MG63 (cell line): ENCODE measurements around the gene PGM2. TPM values are rescaled to one million over a fixed set of nuclear protein-coding genes. Genes with fewer than 3 reads are reported as not detected.
"Not testable (repeated sequence)": the region's sequence is repeated elsewhere in the genome, so short reads cannot be mapped to it uniquely, and the experiment has no call there.

ENCODE experiments used
- DNase-seq: peaks from one replicate; pipeline ENCODE4 v3.0.0-alpha.2; 2020
- H3K27me3 ChIP-seq: fragments of 250-450 bp; sonication (Bioruptor Pico); 2 replicates; pipeline ENCODE4 v1.5.1; 2020; ENCODE audit warnings: mild to moderate bottlenecking, moderate library complexity
- H3K36me3 ChIP-seq: fragments of 250-450 bp; sonication (Bioruptor Pico); 2 replicates; pipeline ENCODE4 v1.5.1; 2020; ENCODE audit warnings: mild to moderate bottlenecking, moderate library complexity
- H3K4me3 ChIP-seq: fragments of 250-450 bp; sonication (Bioruptor Pico); 2 replicates; pipeline ENCODE4 v1.5.1; 2020; ENCODE audit warnings: mild to moderate bottlenecking, moderate library complexity
- H3K9me3 ChIP-seq: fragments of 250-450 bp; sonication (Bioruptor Pico); 2 replicates; pipeline ENCODE4 v1.5.1; 2020; ENCODE audit warnings: mild to moderate bottlenecking, moderate library complexity
- total RNA-seq: library from RNA; depleted of rRNA; stranded (reverse); fragments of >200 nt; shearing (Covaris generic); gene quantifications from 2 replicates; pipeline ENCODE4 v1.2.3, GENCODE V29; 2014; ENCODE audit warnings: low replicate concordance; rRNA removed

The PGM2 gene
- total RNA-seq: 20.1 and 26.8 TPM in 2 replicates

DNA sequence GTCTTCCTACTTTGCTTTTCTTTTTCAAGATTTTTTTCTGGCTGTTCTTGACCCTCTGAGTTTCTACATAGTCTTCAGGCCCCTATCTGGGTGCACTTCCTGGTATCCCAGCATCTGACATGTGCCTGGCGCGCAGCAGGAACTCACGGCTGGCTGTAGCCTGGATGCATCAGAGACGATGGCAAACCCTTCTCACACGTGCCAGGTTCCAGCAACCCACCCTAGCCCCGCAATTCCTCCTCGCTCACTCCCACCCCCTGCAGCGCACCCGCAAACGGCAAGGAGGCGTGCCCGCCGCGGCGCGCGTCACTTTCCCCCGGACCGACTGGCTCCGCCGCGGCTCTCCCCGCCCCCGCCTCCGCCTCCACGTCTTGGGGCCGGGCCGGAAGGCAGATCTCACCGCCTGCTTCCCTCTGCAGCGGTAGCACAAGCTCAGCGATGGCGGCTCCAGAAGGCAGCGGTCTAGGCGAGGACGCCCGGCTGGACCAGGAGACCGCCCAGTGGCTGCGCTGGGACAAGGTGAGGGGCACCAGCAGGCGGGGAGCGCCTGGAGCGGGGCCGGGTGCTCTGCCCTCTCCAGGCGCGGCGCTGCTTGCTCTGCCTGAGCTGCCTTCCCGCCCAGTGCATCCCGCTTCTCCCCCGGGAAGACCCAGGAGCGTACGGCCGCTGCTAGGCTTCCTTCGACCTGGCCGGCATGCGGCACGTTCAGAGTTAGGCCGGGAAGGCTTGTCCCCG lies at the start of gene PGM2:
PGM2 (plus strand) TSS at position 392 of the 735 bp plus-strand sequence; CDS start at position 439, 47 bp downstream.
- peak; percentile 86 for DNase-seq
- no peaks in the 10 kb centered on the region for H3K9me3 ChIP-seq
- peak within 1 kb of the TSS; percentile 84 for H3K4me3 ChIP-seq
- no peaks in the 10 kb centered on the region for H3K27me3 ChIP-seq
- H3K36me3 ChIP-seq: peaks cover 6% of the 10 kb centered on the region; the same call in 1 of the 2 replicates

DNA sequence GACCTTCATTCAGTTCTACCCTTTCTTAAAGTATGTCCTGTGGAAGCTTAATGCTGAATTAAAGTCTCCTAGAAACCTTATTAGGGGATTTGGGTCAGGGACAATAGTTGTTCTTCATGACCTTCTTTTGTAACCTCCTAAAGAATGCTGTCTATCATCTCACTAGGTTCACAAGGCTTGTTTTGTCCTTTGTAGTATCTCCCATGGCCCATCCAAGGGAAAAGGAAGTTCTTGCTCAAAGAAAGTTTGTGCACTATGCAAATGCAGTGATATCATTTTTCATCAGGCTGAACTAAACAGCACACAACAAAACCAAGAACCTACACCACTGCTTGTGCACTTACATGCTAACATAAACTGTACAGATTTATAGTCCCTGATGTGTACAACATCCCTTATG lies 46.6 kb upstream of the PGM2 start:
- Histone ChIP-seq H3K27me3 (no peaks in the 10 kb centered on the region), H3K4me3 (no peak overlapping the region), H3K36me3 (no peaks in the 10 kb centered on the region), H3K9me3 (no peaks in the 10 kb centered on the region)
- no peak for DNase-seq

DNA sequence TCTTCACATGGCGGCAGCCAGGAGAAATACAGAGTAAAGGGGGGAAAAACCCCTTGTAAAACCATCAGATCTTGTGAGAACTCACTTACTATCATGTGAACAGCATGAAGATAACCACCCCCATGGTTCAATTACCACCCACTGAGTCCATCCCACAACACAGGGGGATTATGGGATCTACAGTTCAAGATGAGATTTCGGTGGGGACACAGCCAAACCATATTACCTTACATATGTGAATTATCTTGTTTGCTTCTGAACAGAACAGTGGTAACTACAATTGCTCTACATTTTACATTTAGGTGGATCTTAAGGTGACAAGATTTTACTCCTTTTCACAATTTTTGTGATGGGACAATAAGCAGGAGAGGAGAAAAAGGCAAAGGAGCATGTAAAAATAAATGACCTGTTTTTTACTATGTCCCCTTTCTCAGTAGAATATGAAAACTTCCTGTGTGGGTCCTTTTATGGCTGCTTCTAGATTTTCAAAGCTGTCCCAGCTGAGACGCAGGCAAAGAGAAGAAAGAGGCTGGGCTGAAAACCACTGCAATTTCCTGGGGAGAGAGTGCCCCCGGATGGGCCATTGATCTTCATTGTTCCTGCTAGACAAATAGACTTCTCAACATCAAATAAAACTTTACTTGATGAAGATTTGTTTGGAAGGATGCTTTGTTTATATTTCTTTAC lies 45.9 kb upstream of the PGM2 start:
- H3K4me3 ChIP-seq: no peak overlapping the region
- no peaks in the 10 kb centered on the region for H3K9me3 ChIP-seq
- no peaks in the 10 kb centered on the region for H3K36me3 ChIP-seq
- no peaks in the 10 kb centered on the region for H3K27me3 ChIP-seq
- no peak for DNase-seq

DNA sequence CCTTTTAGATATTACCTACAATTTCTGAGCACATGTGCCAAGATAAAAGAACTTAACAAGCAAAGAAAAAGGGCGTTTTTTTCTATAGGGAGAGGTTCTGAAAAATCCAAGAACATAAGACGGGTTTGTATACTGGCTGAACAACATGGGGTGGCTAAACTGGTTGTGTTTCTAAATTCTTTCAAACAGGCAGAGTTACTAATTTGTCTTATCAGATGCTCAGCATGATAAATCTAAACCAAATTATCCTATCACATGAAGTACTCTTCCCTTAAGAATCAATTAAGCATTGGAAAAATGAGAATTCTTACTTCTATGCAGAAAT lies 45.4 kb upstream of the PGM2 start:
- H3K9me3 ChIP-seq: no peaks in the 10 kb centered on the region
- no peaks in the 10 kb centered on the region for H3K27me3 ChIP-seq
- H3K36me3 ChIP-seq: no peaks in the 10 kb centered on the region
- no peak overlapping the region for H3K4me3 ChIP-seq
- DNase-seq: no peak

DNA sequence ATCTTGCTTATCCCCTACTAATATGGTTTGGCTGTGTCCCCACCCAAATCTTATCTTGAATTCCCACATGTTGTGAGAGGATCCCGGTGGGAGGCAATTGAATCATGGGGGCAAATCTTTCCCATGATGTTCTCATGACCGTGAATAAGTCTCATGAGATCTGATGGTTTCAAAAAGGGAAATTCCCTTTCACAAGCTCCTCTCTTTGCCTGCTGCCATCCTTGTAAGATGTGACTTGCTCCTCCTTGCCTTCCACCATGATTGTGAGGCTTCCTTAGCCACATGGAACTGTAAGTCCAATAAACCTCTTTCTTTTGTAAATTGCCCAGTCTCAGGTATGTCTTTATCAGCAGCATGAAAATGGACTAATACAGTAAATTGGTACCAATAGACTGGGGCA lies 40.2 kb upstream of the PGM2 start:
- H3K27me3 ChIP-seq, DNase-seq, H3K9me3 ChIP-seq, H3K36me3 ChIP-seq, H3K4me3 ChIP-seq: not testable (repeated sequence)

DNA sequence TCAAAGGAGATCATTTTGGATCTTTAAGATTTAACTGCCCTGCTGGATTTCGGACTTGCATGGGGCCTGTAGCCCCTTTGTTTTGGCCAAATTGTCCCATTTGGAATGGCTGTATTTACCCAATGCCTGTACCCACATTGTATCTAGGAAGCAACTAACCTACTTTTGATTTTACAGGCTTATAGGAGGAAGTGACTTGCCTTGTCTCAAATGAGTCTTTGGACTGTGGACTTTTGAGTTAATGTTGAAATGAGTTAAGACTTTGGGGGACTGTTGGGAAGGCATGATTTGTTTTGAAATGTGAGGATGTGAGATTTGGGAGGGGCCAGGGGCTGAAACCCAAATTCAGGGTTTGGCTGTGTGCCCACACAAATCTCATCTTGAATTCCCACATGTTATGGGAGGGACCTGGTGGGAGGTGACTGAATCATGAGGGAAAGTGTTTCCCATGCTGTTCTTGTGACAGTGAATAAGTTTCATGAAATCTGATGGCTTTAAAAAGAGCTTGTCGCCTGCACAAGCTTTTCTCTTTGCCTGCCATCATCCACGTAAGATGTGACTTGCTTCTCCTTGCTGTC lies 38.5 kb upstream of the PGM2 start:
- H3K27me3 ChIP-seq, H3K4me3 ChIP-seq, DNase-seq, H3K36me3 ChIP-seq, H3K9me3 ChIP-seq: not testable (repeated sequence)

DNA sequence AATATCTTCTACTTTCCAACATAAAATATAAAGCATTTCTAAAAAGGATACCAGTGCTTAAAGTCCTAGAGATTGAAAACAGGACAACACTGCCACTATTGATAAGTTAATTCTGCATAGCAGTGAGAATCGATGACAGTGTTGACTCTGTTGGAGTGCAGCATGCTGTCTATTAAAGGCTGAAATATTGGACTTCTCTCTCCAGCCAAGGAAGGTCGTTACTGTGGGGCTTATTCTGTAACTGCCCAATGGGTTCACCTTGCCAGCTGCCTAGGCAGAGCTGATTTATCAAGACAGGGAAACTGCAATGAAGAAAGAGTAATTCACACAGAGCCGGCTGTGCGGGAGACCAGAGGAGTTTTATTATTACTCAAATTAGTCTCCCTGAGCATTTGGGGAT lies 37.7 kb upstream of the PGM2 start:
- no peak for DNase-seq
- Histone ChIP-seq H3K4me3 (no peak overlapping the region), H3K36me3 (no peaks in the 10 kb centered on the region), H3K27me3 (no peaks in the 10 kb centered on the region), H3K9me3 (no peaks in the 10 kb centered on the region)

DNA sequence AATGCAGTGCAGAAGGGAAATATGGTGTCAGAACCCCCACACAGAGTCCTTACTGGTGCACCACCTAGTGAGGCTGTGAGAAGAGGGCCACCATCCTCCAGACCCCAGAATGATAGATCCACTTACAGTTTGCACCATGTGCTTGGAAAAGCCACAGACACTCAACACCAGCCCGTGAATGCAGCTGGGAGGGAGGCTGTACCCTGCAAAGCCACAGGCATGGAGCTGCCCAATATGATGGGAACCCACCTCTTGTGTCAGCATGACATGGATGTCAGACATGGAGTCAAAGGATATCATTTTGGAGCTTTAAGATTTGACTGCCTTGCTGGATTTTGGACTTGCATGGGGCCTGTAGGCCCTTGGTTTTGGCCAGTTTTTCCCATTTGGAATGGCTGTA lies 34.2 kb upstream of the PGM2 start:
- H3K36me3 ChIP-seq: no peaks in the 10 kb centered on the region
- H3K27me3 ChIP-seq: no peaks in the 10 kb centered on the region
- H3K4me3 ChIP-seq: no peak overlapping the region
- no peaks in the 10 kb centered on the region for H3K9me3 ChIP-seq
- no peak for DNase-seq

DNA sequence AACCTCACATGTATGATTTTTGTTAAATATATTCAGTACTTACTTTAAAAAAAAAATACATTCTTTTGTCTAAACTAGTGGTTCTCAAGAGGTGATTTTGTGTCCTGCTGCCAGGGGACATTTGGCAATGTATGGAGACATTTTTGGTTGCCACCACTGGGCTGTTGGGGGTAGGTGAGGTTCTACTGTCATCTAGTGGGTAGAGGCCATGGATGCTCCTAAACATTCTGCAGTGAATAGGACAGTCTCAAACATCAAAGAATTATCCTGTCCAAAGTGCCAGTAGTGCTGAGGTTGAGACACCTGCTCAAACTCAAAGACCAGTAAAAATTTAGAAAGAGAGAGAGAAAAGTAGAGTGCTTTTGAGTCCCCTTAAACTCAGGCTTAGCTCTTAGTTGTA lies 32.9 kb upstream of the PGM2 start:
- Histone ChIP-seq H3K27me3 (no peaks in the 10 kb centered on the region), H3K4me3 (no peak overlapping the region), H3K36me3 (no peaks in the 10 kb centered on the region), H3K9me3 (no peaks in the 10 kb centered on the region)
- DNase-seq: no peak

DNA sequence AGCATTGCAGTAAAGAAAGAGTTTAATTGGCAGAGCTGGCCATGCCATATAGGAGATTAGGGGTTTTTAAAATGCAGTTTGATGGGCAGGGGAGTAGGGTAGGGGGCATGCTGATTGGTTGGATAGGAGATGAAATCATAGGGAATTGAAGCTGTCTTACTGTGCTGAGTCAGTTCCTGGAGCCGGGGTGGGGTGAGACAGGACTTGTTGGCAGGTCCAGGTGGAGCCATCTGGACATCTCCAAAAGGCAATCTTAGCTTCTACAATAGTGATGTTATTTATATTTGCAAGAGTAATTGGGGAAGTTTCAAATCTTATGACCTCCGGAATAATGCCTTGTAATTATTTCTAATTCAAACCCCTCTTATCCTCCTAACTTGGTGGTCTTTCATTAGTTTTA lies 32.4 kb upstream of the PGM2 start:
- no peaks in the 10 kb centered on the region for H3K36me3 ChIP-seq
- H3K27me3 ChIP-seq: no peaks in the 10 kb centered on the region
- H3K9me3 ChIP-seq: no peaks in the 10 kb centered on the region
- peak; percentile 68 for DNase-seq
- no peak overlapping the region for H3K4me3 ChIP-seq

DNA sequence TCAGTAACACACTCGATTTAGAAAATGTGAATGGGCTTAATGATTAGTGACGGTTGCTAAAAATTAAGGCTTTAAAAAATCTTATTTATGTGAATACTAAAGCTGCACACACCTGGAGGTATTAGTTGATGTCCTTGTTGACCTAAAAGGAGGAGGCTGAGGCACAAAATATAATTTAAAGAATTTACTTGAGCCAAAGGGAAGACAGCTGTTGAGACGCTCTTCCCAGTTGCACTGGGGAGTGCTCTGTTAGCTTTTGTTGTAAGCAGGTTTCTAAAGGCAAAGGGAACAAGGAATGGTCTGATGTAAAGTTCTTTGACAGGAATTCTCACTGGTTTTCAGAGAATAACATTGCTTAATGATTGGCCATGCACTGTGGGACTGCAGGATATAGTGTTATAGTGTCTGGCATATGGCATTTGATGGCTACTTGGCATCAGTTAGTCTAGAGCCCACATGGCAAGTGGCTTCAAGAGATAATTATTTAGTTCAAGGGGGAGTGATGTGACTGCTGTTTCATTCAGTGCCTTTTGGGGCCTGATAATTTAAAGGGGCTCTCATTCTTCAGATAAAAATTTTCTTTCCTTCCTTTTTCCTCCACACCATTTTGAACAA lies 30.8 kb upstream of the PGM2 start:
- Histone ChIP-seq H3K27me3 (no peaks in the 10 kb centered on the region), H3K9me3 (no peaks in the 10 kb centered on the region), H3K4me3 (no peak overlapping the region), H3K36me3 (no peaks in the 10 kb centered on the region)
- no peak for DNase-seq

DNA sequence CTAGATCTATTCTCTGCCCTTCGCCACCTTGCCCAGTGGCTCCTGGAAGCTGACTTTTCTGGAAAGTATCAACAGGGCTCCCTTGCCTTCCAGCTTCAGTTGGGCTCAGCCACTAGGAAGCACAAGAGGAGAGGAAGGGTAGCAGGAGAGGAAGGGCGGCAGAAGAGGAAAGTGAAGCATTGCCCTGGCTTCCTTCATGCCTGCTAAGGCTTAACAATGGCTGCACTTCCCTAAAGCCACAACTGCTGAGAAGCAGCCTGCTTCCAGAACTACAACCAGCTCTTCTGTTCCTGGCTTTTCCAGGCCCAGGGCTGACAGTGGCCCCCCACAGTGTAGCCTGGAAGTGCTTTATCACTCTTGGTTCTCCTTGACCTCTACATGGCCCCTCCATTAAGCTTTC lies 29.1 kb upstream of the PGM2 start:
- Histone ChIP-seq H3K27me3 (no peaks in the 10 kb centered on the region), H3K36me3 (no peaks in the 10 kb centered on the region), H3K9me3 (no peaks in the 10 kb centered on the region), H3K4me3 (no peak overlapping the region)
- DNase-seq: no peak

DNA sequence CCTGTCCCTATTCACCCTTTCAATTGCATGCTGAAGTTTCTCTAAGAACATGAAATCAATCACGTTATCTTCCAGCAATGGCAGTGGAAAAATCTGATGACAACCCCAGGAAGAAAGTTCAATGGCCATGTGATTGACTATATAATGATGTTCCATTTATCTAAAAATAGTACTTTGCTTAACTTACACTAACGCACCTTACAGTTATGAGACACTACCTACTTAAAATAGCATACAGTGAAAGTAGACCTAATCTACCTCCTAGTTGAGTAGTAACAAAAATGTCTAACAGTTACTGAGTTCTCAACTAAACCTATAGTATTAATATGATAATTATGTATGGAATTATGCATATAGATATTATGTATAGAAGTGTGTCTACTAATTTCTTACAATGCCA lies 28.6 kb upstream of the PGM2 start:
- DNase-seq: no peak
- H3K36me3 ChIP-seq: no peaks in the 10 kb centered on the region
- no peaks in the 10 kb centered on the region for H3K9me3 ChIP-seq
- no peaks in the 10 kb centered on the region for H3K27me3 ChIP-seq
- H3K4me3 ChIP-seq: no peak overlapping the region

DNA sequence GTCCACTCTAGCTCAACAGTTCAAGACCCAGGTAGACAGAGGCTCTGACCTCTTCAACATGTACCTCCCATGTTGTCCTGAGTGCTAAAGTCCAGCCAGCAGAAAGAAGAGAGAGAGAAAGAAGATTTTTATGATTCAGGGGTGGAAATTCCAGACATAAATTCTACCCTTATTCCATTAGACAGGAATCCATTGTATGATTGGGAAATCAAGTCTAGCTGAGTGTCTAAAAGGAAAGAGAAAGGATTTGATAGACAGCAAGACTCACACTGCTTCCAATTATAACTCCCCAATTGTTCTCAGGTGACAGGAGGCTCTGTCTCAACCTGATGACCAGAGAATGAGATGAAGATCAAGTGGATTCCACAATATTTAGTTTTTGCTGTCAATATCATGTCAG lies 27.9 kb upstream of the PGM2 start:
- Histone ChIP-seq H3K9me3 (no peaks in the 10 kb centered on the region), H3K27me3 (no peaks in the 10 kb centered on the region), H3K36me3 (no peaks in the 10 kb centered on the region), H3K4me3 (no peak overlapping the region)
- no peak for DNase-seq

DNA sequence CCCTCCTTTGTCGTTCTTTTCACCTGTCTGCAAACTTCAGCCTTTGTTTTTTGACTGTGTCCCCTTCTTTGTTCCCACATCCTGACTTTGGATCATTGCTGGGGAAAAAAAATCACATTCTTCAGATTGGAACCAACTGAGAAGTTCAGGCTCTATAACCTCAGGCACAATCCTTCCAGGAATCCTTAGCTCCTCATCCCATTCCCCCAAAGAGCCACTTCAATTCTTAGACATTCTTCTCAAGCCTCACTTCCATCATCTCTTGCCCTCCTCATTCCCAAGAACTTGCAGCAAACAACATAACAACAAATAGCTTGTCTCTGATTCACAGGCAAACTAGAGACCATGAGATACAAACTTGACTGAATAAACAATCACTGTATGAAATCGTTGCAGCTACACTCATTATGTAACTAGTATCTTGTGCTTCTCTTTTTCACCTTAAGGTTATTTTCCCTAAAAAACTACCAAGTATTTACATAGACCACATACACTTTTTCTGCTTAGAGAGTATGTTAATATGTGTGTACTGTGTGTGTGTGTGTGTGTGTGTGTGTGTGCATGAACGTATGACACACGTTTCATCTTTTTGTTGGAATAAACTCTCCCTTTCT lies 26.4 kb upstream of the PGM2 start:
- H3K27me3 ChIP-seq: no peaks in the 10 kb centered on the region
- H3K36me3 ChIP-seq: no peaks in the 10 kb centered on the region
- no peaks in the 10 kb centered on the region for H3K9me3 ChIP-seq
- DNase-seq: no peak
- no peak overlapping the region for H3K4me3 ChIP-seq

DNA sequence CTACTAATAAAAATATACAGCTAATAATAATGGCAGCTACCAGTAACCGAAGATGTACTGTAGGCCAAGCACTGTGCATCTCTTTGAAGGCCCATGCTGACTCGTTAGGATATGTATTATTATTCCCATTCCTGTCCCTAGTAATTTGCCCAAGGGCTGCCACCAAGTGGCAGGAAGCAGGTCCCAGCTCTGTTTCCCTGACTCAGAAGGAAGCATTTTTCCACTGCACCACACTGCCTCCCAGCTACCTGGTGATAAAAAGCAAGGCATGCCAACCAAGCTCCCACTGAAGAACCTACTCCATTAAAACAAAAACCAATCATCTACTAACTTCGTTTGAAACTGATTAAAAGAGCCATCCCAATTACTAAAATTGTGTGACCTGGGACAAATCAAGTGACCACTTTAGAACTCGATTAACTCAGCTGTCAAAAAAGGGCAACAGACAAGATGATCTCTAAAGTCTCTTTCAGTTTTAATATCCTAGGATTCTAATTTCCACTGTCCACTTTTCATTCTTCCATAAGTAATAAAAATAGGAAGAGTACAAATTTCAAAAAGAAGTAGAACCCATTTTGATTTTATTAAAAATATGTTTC lies 24.3 kb upstream of the PGM2 start:
- no peaks in the 10 kb centered on the region for H3K27me3 ChIP-seq
- H3K9me3 ChIP-seq: no peaks in the 10 kb centered on the region
- no peaks in the 10 kb centered on the region for H3K36me3 ChIP-seq
- no peak overlapping the region for H3K4me3 ChIP-seq
- peak; percentile 41 for DNase-seq
